Keratinocyte (primary cell): ENCODE measurements around the gene KCNN1. TPM values are rescaled to one million over a fixed set of nuclear protein-coding genes. Genes with fewer than 3 reads are reported as not detected.

Experiments used
- DNase-seq: peaks from one replicate; pipeline ENCODE4 v3.0.0-alpha.2; 2011; ENCODE audit warnings: low read depth, missing footprints, low spot score
- FAIRE-seq: peaks from 2 replicates; lab custom pipeline; 2011; peaks lifted over from hg19 to GRCh38; lab: Jason Lieb, UNC
- H2AFZ ChIP-seq: 2 replicates; pipeline ENCODE4 v1.6.0; 2012; ENCODE audit warnings: low read length, control low read depth, inconsistent platforms; ENCODE audit not compliant: control insufficient read depth
- H3K27ac ChIP-seq: 2 replicates; pipeline ENCODE4 v1.5.1; 2011; ENCODE audit warnings: low read length; ENCODE audit not compliant: control insufficient read depth, insufficient read depth
- H3K27me3 ChIP-seq: 3 replicates; pipeline ENCODE4 v1.6.0; 2011; ENCODE audit warnings: low read length; ENCODE audit not compliant: control insufficient read depth, insufficient read depth; ENCODE audit errors: extremely low read depth
- H3K36me3 ChIP-seq, 2 experiments: 2 replicates in 1 of 2; 3 replicates in 1 of 2; pipeline ENCODE4 v1.5.1; 2011; ENCODE audit warnings: low read length in 2 of 2, mild to moderate bottlenecking in 1 of 2; ENCODE audit not compliant: control insufficient read depth in 2 of 2, insufficient read depth in 2 of 2; ENCODE audit errors: extremely low read depth in 1 of 2
- H3K4me1 ChIP-seq: 3 replicates; pipeline ENCODE4 v1.5.1; 2011; ENCODE audit warnings: low read length; ENCODE audit not compliant: control insufficient read depth, insufficient read depth; ENCODE audit errors: extremely low read depth
- H3K4me2 ChIP-seq: 3 replicates; pipeline ENCODE4 v1.6.0; 2011; ENCODE audit warnings: low read depth, low read length; ENCODE audit not compliant: control insufficient read depth, insufficient read depth; ENCODE audit errors: extremely low read depth
- H3K4me3 ChIP-seq, 3 experiments: fragments of 200-600 bp in 1 of 3; sonication (generic) in 1 of 3; 2 replicates in 2 of 3; 3 replicates in 1 of 3; pipeline ENCODE4 v1.5.1; 2011 to 2016; ENCODE audit warnings: low read length in 3 of 3, mild to moderate bottlenecking in 3 of 3, control low read depth in 2 of 3, inconsistent platforms in 1 of 3, low read depth in 1 of 3, mixed read lengths in 1 of 3, mixed run types in 1 of 3, moderate library complexity in 1 of 3; ENCODE audit not compliant: control insufficient read depth in 2 of 3, insufficient read depth in 2 of 3; ENCODE audit errors: extremely low read depth in 1 of 3
- H3K79me2 ChIP-seq: 2 replicates; pipeline ENCODE4 v1.6.0; 2012; ENCODE audit warnings: low read length; ENCODE audit not compliant: control insufficient read depth, insufficient read depth
- H3K9ac ChIP-seq: 3 replicates; pipeline ENCODE4 v1.6.0; 2011; ENCODE audit warnings: low read length; ENCODE audit not compliant: control insufficient read depth, insufficient read depth; ENCODE audit errors: extremely low read depth
- H3K9me1 ChIP-seq: 3 replicates; pipeline ENCODE4 v1.6.0; 2011; ENCODE audit warnings: low read length; ENCODE audit not compliant: control insufficient read depth, insufficient read depth; ENCODE audit errors: extremely low read depth
- H3K9me3 ChIP-seq: 2 replicates; pipeline ENCODE4 v1.5.1; 2012; ENCODE audit warnings: low read depth, low read length; ENCODE audit not compliant: control insufficient read depth
- H4K20me1 ChIP-seq: 3 replicates; pipeline ENCODE4 v1.6.0; 2011; ENCODE audit warnings: low read length; ENCODE audit not compliant: control insufficient read depth, insufficient read depth; ENCODE audit errors: extremely low read depth
- CTCF ChIP-seq, 3 experiments: IDR thresholded peaks in 1 of 3; conservative IDR thresholded peaks in 1 of 3; optimal IDR thresholded peaks in 1 of 3; 2 replicates in 2 of 3; 3 replicates in 1 of 3; pipeline versions ENCODE3 to v1.5.1; 2011; ENCODE audit warnings: low read length in 3 of 3, mild to moderate bottlenecking in 3 of 3, moderate library complexity in 2 of 3, control low read depth in 1 of 3, inconsistent platforms in 1 of 3; ENCODE audit not compliant: insufficient read depth in 2 of 3; ENCODE audit errors: extremely low read depth in 1 of 3
- EZH2 ChIP-seq: IDR thresholded peaks from one replicate; pipeline ENCODE4 v1.6.1; 2012; ENCODE audit warnings: inconsistent platforms, mild to moderate bottlenecking, low read length, moderate library complexity
- dilution Hi-C: fragments of 300-500 bp; cut with MboI; formaldehyde crosslinking; loops from one replicate; pipeline ENCODE4 v1.7.0; 2020; ENCODE audit warnings: low sequenced_read_pairs; ENCODE audit not compliant: extremely low pct_ligation_motif_present
- polyA plus RNA-seq, 5 experiments: library from polyadenylated mRNA; depleted of rRNA in 3 of 5; stranded (reverse) in 3 of 5; stranded (forward) in 1 of 5; unstranded in 1 of 5; fragments of >200 nt; gene quantifications; 1 replicate in 1 of 5; 2 replicates in 3 of 5; 3 replicates in 1 of 5; pipeline versions ENCODE4 v1.2.1 to v1.2.3, GENCODE V29; 2011 to 2012; ENCODE audit warnings: missing spikeins in 2 of 5, low read depth in 1 of 5, low replicate concordance in 1 of 5
- small RNA-seq, 3 experiments: library from RNA; depleted of rRNA; stranded (forward); fragments of <200 nt; gene quantifications; one replicate each; pipeline ENCODE3, GENCODE V24; 2012; ENCODE audit warnings: low read depth in 3 of 3, low replicate concordance in 1 of 3; ENCODE audit not compliant: insufficient read length in 3 of 3

KCNN1 gene
- polyA plus RNA-seq, 1 donor (not counting 4 experiments of a cell fraction or from before 2014, with no cell fraction given): not detected

DNA sequence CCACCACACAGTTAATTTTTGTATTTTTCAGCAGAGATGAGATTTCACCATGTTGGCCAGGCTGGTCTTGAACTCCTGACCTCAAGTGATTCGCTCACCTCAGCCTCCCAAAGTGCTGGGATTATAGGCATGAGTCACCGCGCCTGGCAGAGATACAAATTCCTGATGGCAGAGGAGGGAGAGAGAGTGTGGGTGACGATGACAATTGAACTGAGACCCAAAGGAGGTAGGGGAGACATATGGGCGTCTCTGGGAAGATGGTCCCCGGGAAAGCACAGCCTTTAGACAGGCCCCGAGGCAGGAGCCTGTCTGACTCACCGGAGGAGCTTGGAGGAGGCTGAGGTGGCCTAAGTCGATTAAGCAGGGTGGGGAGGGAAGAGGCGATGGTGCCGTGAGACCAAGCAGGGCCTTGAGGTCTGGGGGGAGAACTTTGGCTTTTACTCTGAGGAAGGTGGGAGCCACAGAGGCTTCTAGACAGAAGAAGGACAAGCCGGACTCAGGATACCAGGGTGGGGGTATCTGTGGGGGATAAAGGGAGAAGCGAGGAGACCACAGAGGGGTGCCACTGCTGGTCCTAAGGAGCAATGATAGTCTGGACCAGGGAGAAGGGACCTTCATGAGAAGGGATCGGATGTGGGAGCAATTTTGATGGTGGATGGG, 79.3 kb downstream of the KCNN1 start:
- Histone ChIP-seq H3K79me2 (no peaks in the 10 kb centered on the region), H4K20me1 (no peaks in the 10 kb centered on the region), H3K27me3 (peaks cover 2% of the 10 kb centered on the region), H3K9ac (no peak overlapping the region), H3K27ac (no peak overlapping the region), H3K4me2 (no peak overlapping the region), H3K9me1 (no peaks in the 10 kb centered on the region), H3K9me3 (no peaks in the 10 kb centered on the region), H3K36me3 (no peaks in the 10 kb centered on the region), H3K4me1 (peaks cover 8% of the 10 kb centered on the region), H3K4me3 (no peak overlapping the region), H2AFZ (no peak overlapping the region)
- FAIRE-seq (no peak), DNase-seq (peak; percentile 28)
- TF ChIP-seq EZH2: no peak
- no peak for TF ChIP-seq CTCF (optimal IDR thresholded peaks at IDR 0.05 in 1 of 3, IDR thresholded peaks at IDR 0.05 in 1 of 3, conservative IDR thresholded peaks at IDR 0.05 in 1 of 3; ENCODE audit: extremely low read depth in 1 of 3, insufficient read depth in 2 of 3, low read length in 3 of 3)
- dilution Hi-C loops: no loop called here

GRCh38 chr19:18049385-18049784, 82.5 kb downstream of the KCNN1 start:
- H4K20me1 ChIP-seq: no peaks in the 10 kb centered on the region
- no peak overlapping the region for H3K4me3 ChIP-seq
- H3K4me2 ChIP-seq: no peak overlapping the region
- no peaks in the 10 kb centered on the region for H3K36me3 ChIP-seq
- no peak for FAIRE-seq
- TF ChIP-seq CTCF (optimal IDR thresholded peaks at IDR 0.05 in 1 of 3, IDR thresholded peaks at IDR 0.05 in 1 of 3, conservative IDR thresholded peaks at IDR 0.05 in 1 of 3; ENCODE audit: extremely low read depth in 1 of 3, insufficient read depth in 2 of 3, low read length in 3 of 3): no peak
- TF ChIP-seq EZH2: no peak
- no peak overlapping the region for H3K27ac ChIP-seq
- no peak overlapping the region for H2AFZ ChIP-seq
- no peaks in the 10 kb centered on the region for H3K9me3 ChIP-seq
- peaks cover 9% of the 10 kb centered on the region for H3K27me3 ChIP-seq
- peaks cover 8% of the 10 kb centered on the region for H3K4me1 ChIP-seq
- no peaks in the 10 kb centered on the region for H3K79me2 ChIP-seq
- no peak for DNase-seq
- H3K9me1 ChIP-seq: no peaks in the 10 kb centered on the region
- H3K9ac ChIP-seq: no peak overlapping the region
- dilution Hi-C loops: no loop called here

Small RNA genes within 50 kb of the gene (small RNA-seq; reads per million reads assigned to genes)
- 0 reads per million in 3 experiments for gene RNA5SP468

Other genes starting within 250 kb of the KCNN1 start
- gene MAP1S, start 247.6 kb upstream of the KCNN1 start, polyA plus RNA-seq: 3.7 to 10.7 TPM (median 4.4 TPM) in 3 replicates
- gene FCHO1, start 215.6 kb upstream of the KCNN1 start, polyA plus RNA-seq: 0.14 to 0.22 TPM (median 0.21 TPM) in 3 replicates
- 3.6 to 5.1 TPM (median 4.4 TPM) in 3 replicates for gene B3GNT3, start 172.0 kb upstream of the KCNN1 start, polyA plus RNA-seq
- gene INSL3, start 145.6 kb upstream of the KCNN1 start, polyA plus RNA-seq: 0.19 to 0.24 TPM in 2 of 3 replicates, not detected in the other
- gene JAK3, start 119.1 kb upstream of the KCNN1 start, polyA plus RNA-seq: 0.37 to 0.59 TPM (median 0.50 TPM) in 3 replicates
- 1,044 to 1,469 TPM (median 1,312 TPM) in 3 replicates for gene RPL18A, start 107.2 kb upstream of the KCNN1 start, polyA plus RNA-seq
- gene SLC5A5, start 95.2 kb upstream of the KCNN1 start, polyA plus RNA-seq: not detected in 3 replicates
- 56.8 to 87.0 TPM (median 58.7 TPM) in 3 replicates for gene CCDC124, start 34.1 kb upstream of the KCNN1 start, polyA plus RNA-seq
- gene ARRDC2, start 41.1 kb downstream of the KCNN1 start, polyA plus RNA-seq: 2.4 to 3.5 TPM (median 2.5 TPM) in 3 replicates
- 0.09 TPM in 1 of 3 replicates, not detected in the others for gene IL12RB1, start 119.8 kb downstream of the KCNN1 start, polyA plus RNA-seq
- gene MAST3, start 130.7 kb downstream of the KCNN1 start, polyA plus RNA-seq: 0.73 to 1.4 TPM (median 0.76 TPM) in 3 replicates
- 12.4 to 19.6 TPM (median 13.9 TPM) in 3 replicates for gene PIK3R2, start 186.1 kb downstream of the KCNN1 start, polyA plus RNA-seq
- gene IFI30, start 206.7 kb downstream of the KCNN1 start, polyA plus RNA-seq: 28.1 to 72.7 TPM (median 31.3 TPM) in 3 replicates
- gene MPV17L2, start 226.1 kb downstream of the KCNN1 start, polyA plus RNA-seq: 26.3 to 39.8 TPM (median 26.8 TPM) in 3 replicates
- 0.30 to 0.92 TPM (median 0.56 TPM) in 3 replicates for gene RAB3A, start 236.9 kb downstream of the KCNN1 start, polyA plus RNA-seq